Heart left ventricle (tissue), 16 donors: ENCODE data around the gene DHODH. TPM values are rescaled to one million over a fixed set of nuclear protein-coding genes. Genes with fewer than 3 reads are reported as not detected.

Experiments used
- ATAC-seq, 4 donors: fragments of 200-7000 bp; cut with Tn5 transposase; one replicate each; pipeline ENCODE4 v1.9.1; 2020 to 2022; ENCODE audit warnings: moderate library complexity in 4 of 4, mild to moderate bottlenecking in 3 of 4, moderate number of reproducible peaks in 1 of 4
- DNase-seq, 5 donors: peaks; one replicate each; pipeline ENCODE4 v3.0.0-alpha.2; 2020
- H3K27ac ChIP-seq, 12 donors: fragments of 200-600 bp; sonication (generic) in 4 of 12; one replicate each; pipeline versions ENCODE4 v1.5.0 to v1.8.0; 2016 to 2022; ENCODE audit warnings: mild to moderate bottlenecking in 2 of 12
- H3K27me3 ChIP-seq, 9 donors: fragments of 200-600 bp; sonication (generic) in 2 of 9; one replicate each; pipeline versions ENCODE4 v1.5.1 to v1.8.0; 2016 to 2022; ENCODE audit warnings: mild to moderate bottlenecking in 3 of 9
- H3K36me3 ChIP-seq, 9 donors: fragments of 200-600 bp; sonication (generic) in 2 of 9; one replicate each; pipeline versions ENCODE4 v1.5.0 to v1.8.0; 2018 to 2022; ENCODE audit warnings: mild to moderate bottlenecking in 2 of 9
- H3K4me1 ChIP-seq, 12 donors: fragments of 200-600 bp; sonication (generic) in 4 of 12; one replicate each; pipeline versions ENCODE4 v1.5.0 to v1.8.0; 2016 to 2022; ENCODE audit warnings: mild to moderate bottlenecking in 3 of 12
- H3K4me3 ChIP-seq, 12 donors: fragments of 200-600 bp; sonication (generic) in 4 of 12; one replicate each; pipeline versions ENCODE4 v1.5.0 to v1.8.0; 2017 to 2022; ENCODE audit warnings: mild to moderate bottlenecking in 9 of 12, moderate library complexity in 4 of 12
- H3K9me3 ChIP-seq, 12 donors: fragments of 200-600 bp; sonication (generic) in 4 of 12; one replicate each; pipeline versions ENCODE4 v1.5.0 to v1.8.0; 2016 to 2022; ENCODE audit warnings: mild to moderate bottlenecking in 1 of 12
- CTCF ChIP-seq, 12 donors: fragments of 200-600 bp; sonication (generic) in 4 of 12; IDR thresholded peaks; one replicate each; pipeline versions ENCODE4 v1.5.0 to v1.8.0; 2018 to 2022; ENCODE audit warnings: antibody characterized with exemption in 12 of 12, mild to moderate bottlenecking in 5 of 12
- POLR2A ChIP-seq, 2 donors: fragments of 450-650 bp; IDR thresholded peaks; one replicate each; pipeline ENCODE4 v1.6.1; 2017; ENCODE audit warnings: antibody characterized with exemption in 2 of 2, mild to moderate bottlenecking in 2 of 2, moderate library complexity in 2 of 2
- WGBS, 4 donors: extraction: QIAGEN DNeasy Blood & Tissue Kit in 2 of 4; methylation state at CpG; one replicate each; pipeline versions ENCODE4 v1.1.5 to v1.1.7; 2013 to 2018; 5-methylcytosine and 5-hydroxymethylcytosine counted together
- intact Hi-C, 10 donors: fragments of 100-400 bp; cut with DNase I; formaldehyde crosslinking; loops; one replicate each; pipeline versions ENCODE4 v1.11.1 to v1.14.2; 2022
- polyA plus RNA-seq, 2 donors: library from polyadenylated mRNA; stranded (reverse); fragments of 200-250 nt; gene quantifications; one replicate each; pipeline ENCODE4 v1.2.3, GENCODE V29; 2013
- total RNA-seq, 9 donors: library from RNA; depleted of rRNA in 2 of 9; stranded (reverse); fragments of >200 nt in 2 of 9; fragmentation: NEBNext Ultra II Directional in 3 of 9; extraction: Animal tissue kit (Norgen Biotek cat#: 25700) in 3 of 9; gene quantifications; one replicate each; pipeline versions ENCODE4 v1.1.0 to v1.2.4, GENCODE V29; 2016 to 2023
- donor health status: ischemic (EF 13 %, LVEDD 7.1; RV severe dilation, severe dysfunction).
- donor health status: healthy with polysubstance abuse.
- donor health status: DM: no; HTN: yes; CAD: no.
- donor health status: DM: no; HTN: no; CAD: no.
- donor health status: ischemic (EF 25% LVEDD 6.9; RV normal size, moderate dysfunction).
- donor health status: ischemic (EF 25% LVEDD 5.7; RV mildly dilated, moderate dysfunction).
- donor health status: healthy.
- donor health status: DM: yes; HTN: yes; CAD: no.
- donor health status: ischemic (EF 35%, LVEDD 5.7; RV mildly dilated, moderate dysfunction).
- donor health status: nonischemic (EF 11% LVEDD 7.7; RV severe dilation, severe dysfunction).
- donor health status: DM: yes; HTN: yes; CAD: no.
- donor health status: PGD.
- donor health status: ischemic (EF 29% LVEDD 5.4; RV normal size, mild dysfunction).
- donor health status: nonischemic (EF 23%, LVEDD 6.1; RV moderate dilation, normal function).

Gene DHODH
- total and polyA plus RNA-seq, 11 donors = 5.2 to 9.8 (median 7.5) TPM

GRCh38 chr16:71965223-71965622 is 43.3 kb upstream of the DHODH start:
- Histone ChIP-seq H3K4me1 (peaks cover 0 to 4% (median 0%) of the 10 kb centered on the region in 12 donors), H3K27ac (no peak overlapping the region), H3K9me3 (no peaks in the 10 kb centered on the region), H3K27me3 (no peaks in the 10 kb centered on the region), H3K4me3 (no peak overlapping the region), H3K36me3 (no peaks in the 10 kb centered on the region)
- TF ChIP-seq CTCF (IDR thresholded peaks at IDR 0.05) (no peak), POLR2A (IDR thresholded peaks at IDR 0.05) (no peak)
- WGBS, 4 donors = 90 to 93% (median 90%) methylated on average over 4 of the region's 4 CpGs
- intact Hi-C loops = no loop called here
- no peak for ATAC-seq
- no peak for DNase-seq

- TF ChIP-seq POLR2A (IDR thresholded peaks at IDR 0.05) = no peak
- no peak for TF ChIP-seq CTCF (IDR thresholded peaks at IDR 0.05)
- Histone ChIP-seq H3K36me3 (no peaks in the 10 kb centered on the region), H3K27ac (no peak overlapping the region), H3K27me3 (no peaks in the 10 kb centered on the region), H3K4me1 (no peaks in the 10 kb centered on the region), H3K9me3 (no peaks in the 10 kb centered on the region), H3K4me3 (no peak overlapping the region)
- DNase-seq = no peak
- WGBS, 4 donors = 30 to 43% (median 33%) methylated on average over 4 of the region's 4 CpGs
- ATAC-seq = no peak
- intact Hi-C loops = no loop called here
Observed at GRCh38 chr16:71966932-71967331, 41.6 kb upstream of the DHODH start.

GRCh38 chr16:71969353-71969752 is 39.2 kb upstream of the DHODH start:
- Histone ChIP-seq H3K27me3 (no peaks in the 10 kb centered on the region), H3K4me1 (no peaks in the 10 kb centered on the region), H3K4me3 (no peak overlapping the region), H3K27ac (no peak overlapping the region), H3K9me3 (no peaks in the 10 kb centered on the region), H3K36me3 (no peaks in the 10 kb centered on the region)
- DNase-seq = no peak
- WGBS, 4 donors = 87 to 95% (median 91%) methylated on average over 2 of the region's 2 CpGs
- no peak for ATAC-seq
- intact Hi-C loops = no loop called here
- no peak for TF ChIP-seq POLR2A (IDR thresholded peaks at IDR 0.05)
- no peak for TF ChIP-seq CTCF (IDR thresholded peaks at IDR 0.05)

- WGBS, 4 donors = 92 to 94% (median 94%) methylated on average over 4 of the region's 4 CpGs
- H3K27me3 ChIP-seq = no peaks in the 10 kb centered on the region
- ATAC-seq (no peak), DNase-seq (no peak)
- H3K4me3 ChIP-seq = no peak overlapping the region
- H3K36me3 ChIP-seq = no peaks in the 10 kb centered on the region
- intact Hi-C loops = no loop called here
- no peaks in the 10 kb centered on the region for H3K4me1 ChIP-seq
- TF ChIP-seq POLR2A (IDR thresholded peaks at IDR 0.05) (no peak), CTCF (IDR thresholded peaks at IDR 0.05) (no peak)
- no peak overlapping the region for H3K27ac ChIP-seq
- H3K9me3 ChIP-seq = no peaks in the 10 kb centered on the region
Observed at GRCh38 chr16:71971571-71971970, 37.0 kb upstream of the DHODH start.
